Natural killer cell (primary cell): ENCODE results near the gene SLC26A1. TPM values are rescaled to one million over a fixed set of nuclear protein-coding genes. Genes with fewer than 3 reads are reported as not detected.

Source experiments
- ATAC-seq, 3 donors: fragments of 150-1000 bp in 2 of 3; fragments of 200-7000 bp in 1 of 3; cut with Tn5 transposase; 1 replicate in 1 of 3; 2 replicates in 2 of 3; pipeline ENCODE4 v1.10.0; 2021; ENCODE audit warnings: mild to moderate bottlenecking in 2 of 3, moderate library complexity in 2 of 3
- DNase-seq, 2 donors: peaks; one replicate each; pipeline versions ENCODE4 v3.0.0 to v3.0.0-alpha.2; 2013 to 2021; ENCODE audit warnings: mixed read lengths in 1 of 2
- H3K27ac ChIP-seq: one replicate; pipeline ENCODE4 v1.5.1; 2013; ENCODE audit warnings: mild to moderate bottlenecking, low read length
- H3K27me3 ChIP-seq: one replicate; pipeline ENCODE4 v1.6.1; 2013; ENCODE audit warnings: low read length; ENCODE audit not compliant: control insufficient read depth, insufficient read depth
- H3K36me3 ChIP-seq: one replicate; pipeline ENCODE4 v1.6.1; 2013; ENCODE audit warnings: low read length; ENCODE audit not compliant: control insufficient read depth, insufficient read depth
- H3K4me1 ChIP-seq: one replicate; pipeline ENCODE4 v1.6.1; 2013; ENCODE audit warnings: low read length; ENCODE audit not compliant: control insufficient read depth, insufficient read depth
- H3K4me3 ChIP-seq: one replicate; pipeline ENCODE4 v1.5.1; 2013; ENCODE audit warnings: low read length
- H3K9me3 ChIP-seq: one replicate; pipeline ENCODE4 v1.6.1; 2013; ENCODE audit warnings: low read length; ENCODE audit not compliant: control insufficient read depth, insufficient read depth
- H3K27ac Mint-ChIP-seq, 2 donors: one replicate each; pipeline ENCODE4 v1.8.0; 2022; ENCODE audit warnings: mild to moderate bottlenecking in 2 of 2, mixed read lengths in 2 of 2, moderate library complexity in 1 of 2
- H3K27me3 Mint-ChIP-seq, 2 donors: one replicate each; pipeline ENCODE4 v1.8.0; 2022; ENCODE audit warnings: low read depth in 2 of 2, mixed read lengths in 2 of 2
- H3K36me3 Mint-ChIP-seq: one replicate; pipeline ENCODE4 v1.8.0; 2022; ENCODE audit warnings: mixed read lengths
- H3K4me1 Mint-ChIP-seq, 2 donors: one replicate each; pipeline ENCODE4 v1.8.0; 2022; ENCODE audit warnings: mixed read lengths in 2 of 2
- H3K4me3 Mint-ChIP-seq: one replicate; pipeline ENCODE4 v1.8.0; 2022; ENCODE audit warnings: mild to moderate bottlenecking, moderate library complexity, mixed read lengths
- H3K9me3 Mint-ChIP-seq, 2 donors: one replicate each; pipeline ENCODE4 v1.8.0; 2022; ENCODE audit warnings: mixed read lengths in 2 of 2
- WGBS: methylation state at CpG from one replicate; pipeline ENCODE4 v1.1.7; 2013; ENCODE audit warnings: missing lambda C conversion rate; ENCODE audit not compliant: insufficient coverage; 5-methylcytosine and 5-hydroxymethylcytosine counted together
- intact Hi-C: fragments of 100-400 bp; cut with micrococcal nuclease; formaldehyde crosslinking; loops from one replicate; pipeline ENCODE4 v1.14.2; 2022
- total RNA-seq, 4 donors: library from RNA; stranded (reverse); fragments of 120-200 nt in 1 of 4; gene quantifications; one replicate each; pipeline versions ENCODE4 v1.2.3 to v1.2.4, GENCODE V29; 2013 to 2022
- TF ChIP-seq, protein P1 (sequence below): fragments of 200-600 bp; IDR thresholded peaks from one replicate; pipeline ENCODE4 v1.8.0; 2022; ENCODE audit warnings: antibody characterized with exemption

SLC26A1 gene
- total RNA-seq, 3 donors from 2014 or later (not counting 1 experiment from before 2014, with no cell fraction given) = 0.19 to 0.80 (median 0.61) TPM

GRCh38 chr4:1022051-1022738, 29.0 kb upstream of the SLC26A1 start:
- intact Hi-C loops = no loop called here
- Histone ChIP-seq H3K9me3 (no peaks in the 10 kb centered on the region), H3K4me1 (peaks cover 4% of the 10 kb centered on the region), H3K27ac (no peak overlapping the region), H3K27me3 (no peaks in the 10 kb centered on the region), H3K4me3 (no peak overlapping the region), H3K36me3 (no peaks in the 10 kb centered on the region)
- TF ChIP-seq, protein P1, sequence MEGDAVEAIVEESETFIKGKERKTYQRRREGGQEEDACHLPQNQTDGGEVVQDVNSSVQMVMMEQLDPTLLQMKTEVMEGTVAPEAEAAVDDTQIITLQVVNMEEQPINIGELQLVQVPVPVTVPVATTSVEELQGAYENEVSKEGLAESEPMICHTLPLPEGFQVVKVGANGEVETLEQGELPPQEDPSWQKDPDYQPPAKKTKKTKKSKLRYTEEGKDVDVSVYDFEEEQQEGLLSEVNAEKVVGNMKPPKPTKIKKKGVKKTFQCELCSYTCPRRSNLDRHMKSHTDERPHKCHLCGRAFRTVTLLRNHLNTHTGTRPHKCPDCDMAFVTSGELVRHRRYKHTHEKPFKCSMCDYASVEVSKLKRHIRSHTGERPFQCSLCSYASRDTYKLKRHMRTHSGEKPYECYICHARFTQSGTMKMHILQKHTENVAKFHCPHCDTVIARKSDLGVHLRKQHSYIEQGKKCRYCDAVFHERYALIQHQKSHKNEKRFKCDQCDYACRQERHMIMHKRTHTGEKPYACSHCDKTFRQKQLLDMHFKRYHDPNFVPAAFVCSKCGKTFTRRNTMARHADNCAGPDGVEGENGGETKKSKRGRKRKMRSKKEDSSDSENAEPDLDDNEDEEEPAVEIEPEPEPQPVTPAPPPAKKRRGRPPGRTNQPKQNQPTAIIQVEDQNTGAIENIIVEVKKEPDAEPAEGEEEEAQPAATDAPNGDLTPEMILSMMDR = no peak
- no peaks in the 10 kb centered on the region for H3K4me1 Mint-ChIP-seq
- H3K27ac Mint-ChIP-seq = no peak overlapping the region
- H3K4me3 Mint-ChIP-seq = no peak overlapping the region
- H3K27me3 Mint-ChIP-seq = no peaks in the 10 kb centered on the region
- no peaks in the 10 kb centered on the region for H3K36me3 Mint-ChIP-seq
- DNase-seq (no peak), ATAC-seq (no peak)
- WGBS = 94% methylated on average over 46 of the region's 46 CpGs
- H3K9me3 Mint-ChIP-seq = no peaks in the 10 kb centered on the region

GRCh38 chr4:1021386-1022050, 28.3 kb upstream of the SLC26A1 start:
- Histone ChIP-seq H3K4me1 (peaks cover 4% of the 10 kb centered on the region), H3K36me3 (no peaks in the 10 kb centered on the region), H3K27me3 (no peaks in the 10 kb centered on the region), H3K9me3 (no peaks in the 10 kb centered on the region), H3K4me3 (no peak overlapping the region), H3K27ac (no peak overlapping the region)
- H3K27me3 Mint-ChIP-seq = no peaks in the 10 kb centered on the region
- no peak for ATAC-seq
- H3K27ac Mint-ChIP-seq = no peak overlapping the region
- no peaks in the 10 kb centered on the region for H3K4me1 Mint-ChIP-seq
- 73% methylated on average over 19 of the region's 19 CpGs for WGBS
- intact Hi-C loops = no loop called here
- no peak for DNase-seq
- no peak overlapping the region for H3K4me3 Mint-ChIP-seq
- TF ChIP-seq, protein P1 = no peak
- no peaks in the 10 kb centered on the region for H3K36me3 Mint-ChIP-seq
- no peaks in the 10 kb centered on the region for H3K9me3 Mint-ChIP-seq

DNA sequence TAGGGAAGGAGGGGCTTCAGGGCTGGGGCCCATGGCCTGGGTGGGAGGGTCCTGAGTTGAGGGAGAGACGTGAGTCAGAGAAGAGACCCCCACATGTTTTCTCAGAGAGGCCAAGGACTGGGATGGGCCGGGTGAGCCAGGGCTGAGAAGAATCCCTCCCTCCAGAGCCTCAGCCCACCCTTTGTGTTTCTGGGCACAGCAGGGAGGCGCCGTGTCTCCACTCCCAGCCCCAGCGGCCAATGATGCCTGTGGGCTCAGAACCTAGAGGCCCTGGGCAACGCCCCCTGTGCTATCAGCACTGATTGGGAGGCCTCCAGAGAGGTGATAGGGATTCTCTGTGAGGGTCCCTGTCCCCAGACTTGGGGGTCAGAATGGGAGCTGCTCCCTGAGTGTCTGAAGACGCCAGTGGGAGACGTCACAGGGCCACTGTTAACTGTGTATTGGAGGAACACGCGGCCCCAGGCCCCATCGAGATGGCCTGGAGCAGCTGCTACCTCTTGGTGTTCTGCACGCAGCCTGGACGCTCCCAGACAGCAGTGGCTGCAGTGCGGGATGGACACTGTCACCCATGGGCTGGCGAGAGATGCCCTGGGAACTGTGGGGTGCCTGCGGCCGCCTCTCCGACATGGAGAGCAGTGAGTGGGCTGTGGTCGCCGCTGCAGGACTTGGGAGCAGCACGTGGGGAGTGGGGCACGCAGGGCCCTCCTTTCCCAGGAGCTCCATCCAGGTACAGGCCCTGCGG, 26.7 kb upstream of the SLC26A1 start:
- TF ChIP-seq, protein P1 = no peak
- WGBS = 92% methylated on average over 23 of the region's 23 CpGs
- H3K4me3 ChIP-seq = no peak overlapping the region
- H3K9me3 Mint-ChIP-seq = no peaks in the 10 kb centered on the region
- intact Hi-C loops = no loop called here
- H3K4me1 Mint-ChIP-seq = no peaks in the 10 kb centered on the region
- peaks cover 4% of the 10 kb centered on the region for H3K4me1 ChIP-seq
- no peaks in the 10 kb centered on the region for H3K27me3 Mint-ChIP-seq
- H3K9me3 ChIP-seq = no peaks in the 10 kb centered on the region
- no peaks in the 10 kb centered on the region for H3K27me3 ChIP-seq
- ATAC-seq (no peak), DNase-seq (no peak)
- H3K36me3 Mint-ChIP-seq = no peaks in the 10 kb centered on the region
- H3K4me3 Mint-ChIP-seq = no peak overlapping the region
- no peaks in the 10 kb centered on the region for H3K36me3 ChIP-seq
- H3K27ac Mint-ChIP-seq = no peak overlapping the region
- H3K27ac ChIP-seq = no peak overlapping the region
